HepG2 (cell line): Measurements from ENCODE around the gene HPD. TPM values are rescaled to one million over a fixed set of nuclear protein-coding genes. Genes with fewer than 3 reads are reported as not detected.
"Not testable (repeated sequence)": the region's sequence is repeated elsewhere in the genome, so short reads cannot be mapped to it uniquely, and the experiment has no call there.

ENCODE experiments used
- ATAC-seq: fragments of 200-7000 bp; cut with Tn5 transposase; 3 replicates; pipeline ENCODE4 v1.9.1; 2020; ENCODE audit warnings: mild to moderate bottlenecking, moderate library complexity
- BruUV-seq: library from RNA; stranded (reverse); fragments of 400-500 nt; replicated peaks from 2 replicates; lab custom pipeline; 2021; lab: Mats Ljungman, UMichigan
- CTCF ChIA-PET: fragments of 300-600 bp; formaldehyde crosslinking; extraction: SDS; loops from one replicate; lab custom pipeline; 2021; ENCODE audit warnings: low total read pairs, inconsistent platforms, low intra/inter-chr PET ratio; lab: Yijun Ruan, JAX
- POLR2A ChIA-PET: fragments of 350-600 bp; sonication (Branson Sonifier 250); formaldehyde crosslinking; loops from one replicate; lab custom pipeline; 2020; ENCODE audit warnings: antibody characterized with exemption, inconsistent platforms; lab: Yijun Ruan, JAX
- DNase-seq: peaks from one replicate; pipeline ENCODE4 v3.0.0-alpha.2; 2015; ENCODE audit warnings: low spot score
- FAIRE-seq: peaks from 3 replicates; lab custom pipeline; 2011; peaks lifted over from hg19 to GRCh38; lab: Jason Lieb, UNC
- H2AFZ ChIP-seq: one replicate; pipeline ENCODE4 v1.6.1; 2011; ENCODE audit warnings: low read length, inconsistent platforms
- H3K27ac ChIP-seq: fragments of 300-600 bp; 3 replicates; pipeline ENCODE4 v1.8.0; 2011; ENCODE audit warnings: mixed run types, mild to moderate bottlenecking, mixed read lengths, low read length, inconsistent platforms; ENCODE audit not compliant: insufficient read depth; ENCODE audit errors: extremely low read length
- H3K27me3 ChIP-seq, 2 experiments: fragments of 200-600 bp in 1 of 2; 2 replicates in 1 of 2; 3 replicates in 1 of 2; pipeline versions ENCODE4 v1.6.0 to v1.8.0; 2011; ENCODE audit warnings: low read length in 2 of 2, mild to moderate bottlenecking in 2 of 2, moderate library complexity in 2 of 2, inconsistent platforms in 1 of 2; ENCODE audit not compliant: insufficient read depth in 2 of 2, control insufficient read depth in 1 of 2
- H3K36me3 ChIP-seq, 2 experiments: fragments of 200-600 bp in 1 of 2; replicated peaks in 1 of 2; 2 replicates in 1 of 2; 3 replicates in 1 of 2; pipeline versions ENCODE4 v1.5.1 to v1.8.0; 2011; ENCODE audit warnings: low read length in 2 of 2, inconsistent platforms in 1 of 2; ENCODE audit not compliant: insufficient read depth in 2 of 2, control insufficient read depth in 1 of 2
- H3K4me1 ChIP-seq: 2 replicates; pipeline ENCODE4 v1.5.1; 2012; ENCODE audit warnings: low read length, inconsistent platforms; ENCODE audit not compliant: insufficient read depth
- H3K4me2 ChIP-seq: 2 replicates; pipeline ENCODE4 v1.6.0; 2011; ENCODE audit warnings: low read depth, low read length, inconsistent platforms
- H3K4me3 ChIP-seq, 3 experiments: fragments of 200-600 bp in 1 of 3; sonication (generic), shearing (Covaris generic) in 1 of 3; replicated peaks in 1 of 3; 2 replicates each; pipeline ENCODE4 v1.5.1; 2011 to 2016; ENCODE audit warnings: low read length in 3 of 3, inconsistent platforms in 2 of 3, low read depth in 2 of 3, mild to moderate bottlenecking in 2 of 3, control low read depth in 1 of 3, mixed read lengths in 1 of 3; ENCODE audit not compliant: insufficient read depth in 1 of 3
- H3K79me2 ChIP-seq: one replicate; pipeline ENCODE4 v1.6.1; 2011; ENCODE audit warnings: low read length, inconsistent platforms; ENCODE audit not compliant: insufficient read depth
- H3K9ac ChIP-seq: 2 replicates; pipeline ENCODE4 v1.6.0; 2011; ENCODE audit warnings: mild to moderate bottlenecking, low read depth, low read length, inconsistent platforms; ENCODE audit not compliant: insufficient read depth
- H3K9me3 ChIP-seq: 2 replicates; pipeline ENCODE4 v1.5.1; 2012; ENCODE audit warnings: mild to moderate bottlenecking, low read length
- H4K20me1 ChIP-seq: 2 replicates; pipeline ENCODE4 v1.6.0; 2011; ENCODE audit warnings: inconsistent platforms, mild to moderate bottlenecking, low read length, moderate library complexity; ENCODE audit not compliant: insufficient read depth
- BCL6 ChIP-seq: IDR thresholded peaks from 2 replicates; pipeline ENCODE4 v1.6.1; 2016; ENCODE audit warnings: missing genetic modification reagents, missing compliant biosample characterization
- FOSL2 ChIP-seq: sonication (generic); formaldehyde crosslinking; IDR thresholded peaks from 2 replicates; pipeline ENCODE4 v1.4.0; 2020; ENCODE audit warnings: missing genetic modification reagents
- MIXL1 ChIP-seq: IDR thresholded peaks from 2 replicates; pipeline ENCODE4 v1.6.1; 2016
- NFYB ChIP-seq: sonication (generic); formaldehyde crosslinking; IDR thresholded peaks from 2 replicates; pipeline ENCODE4 v1.4.0; 2020; ENCODE audit warnings: missing genetic modification reagents
- PPARG ChIP-seq: conservative IDR thresholded peaks from 2 replicates; pipeline ENCODE4 v1.6.1; 2016; ENCODE audit warnings: missing biosample characterization, missing genetic modification reagents
- PRPF4 ChIP-seq: fragments of 200-400 bp; formaldehyde crosslinking; IDR thresholded peaks from 2 replicates; pipeline ENCODE4 v1.6.1; 2016; ENCODE audit warnings: low read length, low read depth; ENCODE audit not compliant: poor library complexity, severe bottlenecking
- YEATS4 ChIP-seq: sonication (generic); formaldehyde crosslinking; IDR thresholded peaks from 2 replicates; pipeline ENCODE4 v1.4.0; 2020; ENCODE audit warnings: missing genetic modification reagents, borderline replicate concordance
- ZNF260 ChIP-seq: sonication (generic); formaldehyde crosslinking; IDR thresholded peaks from 2 replicates; pipeline ENCODE4 v1.4.0; 2020; ENCODE audit warnings: missing genetic modification reagents, low read depth, mild to moderate bottlenecking, borderline replicate concordance
- ZNF879 ChIP-seq: sonication (generic); formaldehyde crosslinking; IDR thresholded peaks from 2 replicates; pipeline ENCODE4 v1.8.1; 2023; ENCODE audit warnings: missing genetic modification reagents
- WGBS: methylation state at CpG from one replicate; pipeline ENCODE4 v1.1.6; 2017; ENCODE audit warnings: low lambda C conversion rate; 5-methylcytosine and 5-hydroxymethylcytosine counted together
- in situ Hi-C: cut with HindIII; loops from 2 replicates; pipeline ENCODE4 v1.10.0; 2017; ENCODE audit warnings: low pct_unique_long_range_greater_than_20kb; ENCODE audit not compliant: extremely low pct_ligation_motif_present
- intact Hi-C: fragments of 100-400 bp; cut with micrococcal nuclease; formaldehyde crosslinking; loops from one replicate; pipeline ENCODE4 v1.10.0; 2022; ENCODE audit not compliant: unreplicated experiment
- polyA plus RNA-seq, 8 experiments: library from polyadenylated mRNA; depleted of rRNA in 3 of 8; stranded (reverse) in 7 of 8; unstranded in 1 of 8; fragments of >200 nt; fragmentation: Illumina TruSeq in 4 of 8; extraction: Trizol in 4 of 8; gene quantifications; 2 replicates each; pipeline versions ENCODE4 v1.2.1 to v1.2.3, GENCODE V29; 2011 to 2016; ENCODE audit warnings: low read depth in 4 of 8, missing spikeins in 1 of 8, mixed read lengths in 1 of 8; ENCODE audit not compliant: insufficient read depth in 1 of 8
- total RNA-seq, 5 experiments: library from RNA; depleted of rRNA; stranded (reverse); fragments of >200 nt; fragmentation: Illumina TruSeq; extraction: Trizol; gene quantifications; 2 replicates each; pipeline ENCODE4 v1.2.3, GENCODE V29; 2016; ENCODE audit warnings: low read depth in 1 of 5
- TF ChIP-seq, protein P1 (sequence below): sonication (generic); formaldehyde crosslinking; IDR thresholded peaks from 2 replicates; pipeline ENCODE4 v1.9.0; 2021; ENCODE audit warnings: mild to moderate bottlenecking, missing genetic modification reagents
- TF ChIP-seq, protein P2 (sequence below): sonication (generic); formaldehyde crosslinking; IDR thresholded peaks from 2 replicates; pipeline ENCODE4 v1.5.1; 2020; ENCODE audit warnings: mild to moderate bottlenecking, moderate library complexity, missing genetic modification reagents

Gene HPD
- total and polyA plus RNA-seq, 2 of the 13 experiments (the other 11 are each of a cell fraction or from before 2014, with no cell fraction given) = 120 to 195 TPM

DNA sequence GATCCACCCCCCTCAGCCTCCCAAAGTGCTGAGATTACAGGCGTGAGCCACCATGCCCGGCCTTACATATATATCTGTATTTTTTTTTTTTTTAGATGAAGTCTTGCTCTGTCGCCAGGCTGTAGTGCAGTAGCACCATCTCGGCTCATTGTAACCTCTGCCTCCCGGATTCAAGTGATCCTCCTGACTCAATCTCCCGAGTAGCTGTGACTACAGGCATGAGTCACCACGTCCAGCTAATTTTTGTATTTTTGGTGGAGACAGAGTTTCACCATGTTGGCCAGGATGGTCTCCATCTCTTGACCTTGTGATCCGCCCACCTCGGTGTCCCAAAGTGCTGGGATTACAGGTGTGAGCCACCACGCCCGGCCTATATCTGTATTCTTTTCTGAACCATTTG lies 26.5 kb upstream of the HPD start:
- H3K36me3 ChIP-seq, H3K27ac ChIP-seq, CTCF ChIA-PET, FAIRE-seq, H3K4me3 ChIP-seq, H3K9ac ChIP-seq, intact Hi-C loops, POLR2A ChIA-PET, H3K9me3 ChIP-seq, H3K4me2 ChIP-seq, H3K27me3 ChIP-seq, ATAC-seq, H4K20me1 ChIP-seq, DNase-seq, H2AFZ ChIP-seq, BruUV-seq: not testable (repeated sequence)
- peaks cover 51% of the 10 kb centered on the region for H3K4me1 ChIP-seq
- in situ Hi-C loops = loop anchor here (5.0 kb wide), 1 partner anchor 93 kb away; the partner anchor contains the start of gene RHOF
- 65% methylated on average over 11 of the region's 11 CpGs for WGBS
- H3K79me2 ChIP-seq = peaks cover 13% of the 10 kb centered on the region
- 0 out of 2 replicates have a peak, but pooled peaks have one; percentile 8 for TF ChIP-seq FOSL2 (CRISPR knock-in tag)

GRCh38 chr12:121883315-121883660 lies 24.6 kb upstream of the HPD start:
- no peak for DNase-seq
- Histone ChIP-seq H2AFZ (no peak overlapping the region), H3K27ac (no peak overlapping the region), H3K4me1 (peaks cover 41% of the 10 kb centered on the region), H3K79me2 (no peaks in the 10 kb centered on the region), H3K9me3 (no peaks in the 10 kb centered on the region), H3K36me3 (no peaks in the 10 kb centered on the region), H3K9ac (peak overlapping the region; percentile 7; the same call in 1 of the 2 replicates), H3K4me3 (peak overlapping the region in 1 of 3 experiments; percentile 12; a peak in 1 of 6 replicates), H4K20me1 (no peaks in the 10 kb centered on the region), H3K4me2 (peak overlapping the region; percentile 70), H3K27me3 (no peaks in the 10 kb centered on the region)
- BruUV-seq = no TSS peak
- ChIA-PET POLR2A (interaction anchor here (0.6 to 1.4 kb wide), 5 partner anchors 19 to 86 kb away, joined by 3 to 5 read pairs (median 3); partner anchors contain the start of gene HPD), CTCF (no interaction called here)
- ATAC-seq = peak; percentile 76
- intact Hi-C loops (no loop called here), in situ Hi-C loops (no loop called here)
- FAIRE-seq = no peak
- 21% methylated on average over 4 of the region's 4 CpGs for WGBS
- TF ChIP-seq PPARG (CRISPR knock-in tag) = peak; percentile 65
- TF ChIP-seq, protein P1, sequence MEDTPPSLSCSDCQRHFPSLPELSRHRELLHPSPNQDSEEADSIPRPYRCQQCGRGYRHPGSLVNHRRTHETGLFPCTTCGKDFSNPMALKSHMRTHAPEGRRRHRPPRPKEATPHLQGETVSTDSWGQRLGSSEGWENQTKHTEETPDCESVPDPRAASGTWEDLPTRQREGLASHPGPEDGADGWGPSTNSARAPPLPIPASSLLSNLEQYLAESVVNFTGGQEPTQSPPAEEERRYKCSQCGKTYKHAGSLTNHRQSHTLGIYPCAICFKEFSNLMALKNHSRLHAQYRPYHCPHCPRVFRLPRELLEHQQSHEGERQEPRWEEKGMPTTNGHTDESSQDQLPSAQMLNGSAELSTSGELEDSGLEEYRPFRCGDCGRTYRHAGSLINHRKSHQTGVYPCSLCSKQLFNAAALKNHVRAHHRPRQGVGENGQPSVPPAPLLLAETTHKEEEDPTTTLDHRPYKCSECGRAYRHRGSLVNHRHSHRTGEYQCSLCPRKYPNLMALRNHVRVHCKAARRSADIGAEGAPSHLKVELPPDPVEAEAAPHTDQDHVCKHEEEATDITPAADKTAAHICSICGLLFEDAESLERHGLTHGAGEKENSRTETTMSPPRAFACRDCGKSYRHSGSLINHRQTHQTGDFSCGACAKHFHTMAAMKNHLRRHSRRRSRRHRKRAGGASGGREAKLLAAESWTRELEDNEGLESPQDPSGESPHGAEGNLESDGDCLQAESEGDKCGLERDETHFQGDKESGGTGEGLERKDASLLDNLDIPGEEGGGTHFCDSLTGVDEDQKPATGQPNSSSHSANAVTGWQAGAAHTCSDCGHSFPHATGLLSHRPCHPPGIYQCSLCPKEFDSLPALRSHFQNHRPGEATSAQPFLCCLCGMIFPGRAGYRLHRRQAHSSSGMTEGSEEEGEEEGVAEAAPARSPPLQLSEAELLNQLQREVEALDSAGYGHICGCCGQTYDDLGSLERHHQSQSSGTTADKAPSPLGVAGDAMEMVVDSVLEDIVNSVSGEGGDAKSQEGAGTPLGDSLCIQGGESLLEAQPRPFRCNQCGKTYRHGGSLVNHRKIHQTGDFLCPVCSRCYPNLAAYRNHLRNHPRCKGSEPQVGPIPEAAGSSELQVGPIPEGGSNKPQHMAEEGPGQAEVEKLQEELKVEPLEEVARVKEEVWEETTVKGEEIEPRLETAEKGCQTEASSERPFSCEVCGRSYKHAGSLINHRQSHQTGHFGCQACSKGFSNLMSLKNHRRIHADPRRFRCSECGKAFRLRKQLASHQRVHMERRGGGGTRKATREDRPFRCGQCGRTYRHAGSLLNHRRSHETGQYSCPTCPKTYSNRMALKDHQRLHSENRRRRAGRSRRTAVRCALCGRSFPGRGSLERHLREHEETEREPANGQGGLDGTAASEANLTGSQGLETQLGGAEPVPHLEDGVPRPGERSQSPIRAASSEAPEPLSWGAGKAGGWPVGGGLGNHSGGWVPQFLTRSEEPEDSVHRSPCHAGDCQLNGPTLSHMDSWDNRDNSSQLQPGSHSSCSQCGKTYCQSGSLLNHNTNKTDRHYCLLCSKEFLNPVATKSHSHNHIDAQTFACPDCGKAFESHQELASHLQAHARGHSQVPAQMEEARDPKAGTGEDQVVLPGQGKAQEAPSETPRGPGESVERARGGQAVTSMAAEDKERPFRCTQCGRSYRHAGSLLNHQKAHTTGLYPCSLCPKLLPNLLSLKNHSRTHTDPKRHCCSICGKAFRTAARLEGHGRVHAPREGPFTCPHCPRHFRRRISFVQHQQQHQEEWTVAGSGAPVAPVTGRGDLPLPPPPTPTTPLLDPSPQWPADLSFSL = 0 out of 2 replicates have a peak, but pooled peaks have one; percentile 40
- TF ChIP-seq NFYB (CRISPR knock-in tag) = 0 out of 2 replicates have a peak, but pooled peaks have one; percentile 28
- no peak for TF ChIP-seq ZNF260 (CRISPR knock-in tag)
- TF ChIP-seq ZNF879 (CRISPR knock-in tag) = no peak
- TF ChIP-seq PRPF4 = no peak
- TF ChIP-seq, protein P2, sequence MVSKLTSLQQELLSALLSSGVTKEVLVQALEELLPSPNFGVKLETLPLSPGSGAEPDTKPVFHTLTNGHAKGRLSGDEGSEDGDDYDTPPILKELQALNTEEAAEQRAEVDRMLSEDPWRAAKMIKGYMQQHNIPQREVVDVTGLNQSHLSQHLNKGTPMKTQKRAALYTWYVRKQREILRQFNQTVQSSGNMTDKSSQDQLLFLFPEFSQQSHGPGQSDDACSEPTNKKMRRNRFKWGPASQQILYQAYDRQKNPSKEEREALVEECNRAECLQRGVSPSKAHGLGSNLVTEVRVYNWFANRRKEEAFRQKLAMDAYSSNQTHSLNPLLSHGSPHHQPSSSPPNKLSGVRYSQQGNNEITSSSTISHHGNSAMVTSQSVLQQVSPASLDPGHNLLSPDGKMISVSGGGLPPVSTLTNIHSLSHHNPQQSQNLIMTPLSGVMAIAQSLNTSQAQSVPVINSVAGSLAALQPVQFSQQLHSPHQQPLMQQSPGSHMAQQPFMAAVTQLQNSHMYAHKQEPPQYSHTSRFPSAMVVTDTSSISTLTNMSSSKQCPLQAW (CRISPR knock-in tag) = no peak
- TF ChIP-seq YEATS4 = 0 out of 2 replicates have a peak, but pooled peaks have one; percentile 4
- no peak for TF ChIP-seq MIXL1
- TF ChIP-seq BCL6 (CRISPR knock-in tag) = no peak
